Left renal cortex interstitium (tissue), 4 donors: ENCODE measurements around the gene RNF152. TPM values are rescaled to one million over a fixed set of nuclear protein-coding genes. Genes with fewer than 3 reads are reported as not detected.

Experiments used
- DNase-seq, 4 donors: peaks; one replicate each; pipeline ENCODE4 v3.0.0-alpha.2; 2013; ENCODE audit warnings: low read depth in 4 of 4, low spot score in 2 of 4, missing footprints in 1 of 4
- polyA plus RNA-seq, 4 donors: library from polyadenylated mRNA; unstranded; fragments of 120-200 nt; gene quantifications; one replicate each; pipeline ENCODE4 v1.2.1, GENCODE V29; 2013; ENCODE audit not compliant: insufficient read length in 4 of 4

The RNF152 gene, protein sequence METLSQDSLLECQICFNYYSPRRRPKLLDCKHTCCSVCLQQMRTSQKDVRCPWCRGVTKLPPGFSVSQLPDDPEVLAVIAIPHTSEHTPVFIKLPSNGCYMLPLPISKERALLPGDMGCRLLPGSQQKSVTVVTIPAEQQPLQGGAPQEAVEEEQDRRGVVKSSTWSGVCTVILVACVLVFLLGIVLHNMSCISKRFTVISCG
- polyA plus RNA-seq: 10 to 100 TPM in 2 of 4 donors, 1 to 10 TPM in 2; 6.9 to 14.3 (median 9.5) TPM

DNA sequence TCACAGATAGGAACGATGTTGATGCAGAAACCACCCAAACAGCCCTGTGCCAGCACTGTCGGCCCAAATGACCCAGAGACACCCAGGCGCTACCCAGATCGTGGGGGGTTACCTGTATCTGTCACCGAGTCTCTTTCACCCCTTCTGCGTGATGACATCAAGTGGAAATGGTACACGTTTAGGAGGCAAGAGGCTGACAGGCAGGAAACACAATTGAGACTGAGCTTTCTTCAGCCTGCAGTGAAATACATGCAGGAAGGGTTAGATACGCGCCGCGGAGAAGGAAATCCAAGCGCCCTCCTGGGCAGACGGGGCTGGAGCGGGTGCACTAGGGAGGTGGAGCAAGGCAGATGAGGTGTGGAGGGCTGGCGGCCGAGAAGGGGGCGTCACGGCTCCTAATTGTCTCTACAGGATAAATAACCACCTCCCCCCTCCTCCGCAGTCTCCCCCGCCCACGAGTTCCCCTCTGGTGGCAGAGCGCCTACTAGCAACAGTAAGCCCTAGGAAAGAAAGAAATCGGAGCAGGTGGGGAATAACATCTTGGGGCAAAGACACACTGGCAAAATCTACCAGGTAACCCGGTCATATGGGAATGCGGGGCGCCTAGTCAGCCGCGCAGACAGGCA is at the start of gene RNF152:
RNF152 (minus strand) TSS at position 325 of the 626 bp plus-strand sequence. CDS start 76,544 bp downstream, outside the sequence.
- DNase-seq: no peak

DNA sequence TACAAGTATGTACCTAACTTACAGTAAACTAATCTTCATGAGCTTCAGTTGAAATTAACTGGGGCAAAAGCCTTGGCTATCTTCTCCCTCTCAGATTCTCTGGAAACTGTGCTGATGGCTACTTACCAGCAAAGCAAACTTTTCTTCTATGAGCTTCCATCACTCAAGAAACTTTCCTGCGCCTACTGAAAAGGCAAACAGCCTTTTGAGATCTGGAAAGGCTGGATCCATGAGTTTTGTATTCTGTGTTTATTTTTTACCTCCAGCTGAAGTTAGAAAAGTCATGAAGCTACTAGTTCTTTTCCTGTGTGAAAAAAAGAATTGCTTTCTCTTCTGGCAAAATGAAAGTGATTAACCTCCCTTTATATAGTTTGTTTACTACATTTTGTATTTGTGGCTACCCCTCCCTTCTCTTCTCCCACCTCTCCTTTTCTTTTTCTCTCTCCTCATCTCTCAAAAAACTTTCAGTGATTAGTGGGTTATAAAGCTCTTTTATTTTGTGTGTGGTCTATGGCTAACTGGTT is 49.2 kb upstream of the RNF152 start:
- no peak for DNase-seq

DNA sequence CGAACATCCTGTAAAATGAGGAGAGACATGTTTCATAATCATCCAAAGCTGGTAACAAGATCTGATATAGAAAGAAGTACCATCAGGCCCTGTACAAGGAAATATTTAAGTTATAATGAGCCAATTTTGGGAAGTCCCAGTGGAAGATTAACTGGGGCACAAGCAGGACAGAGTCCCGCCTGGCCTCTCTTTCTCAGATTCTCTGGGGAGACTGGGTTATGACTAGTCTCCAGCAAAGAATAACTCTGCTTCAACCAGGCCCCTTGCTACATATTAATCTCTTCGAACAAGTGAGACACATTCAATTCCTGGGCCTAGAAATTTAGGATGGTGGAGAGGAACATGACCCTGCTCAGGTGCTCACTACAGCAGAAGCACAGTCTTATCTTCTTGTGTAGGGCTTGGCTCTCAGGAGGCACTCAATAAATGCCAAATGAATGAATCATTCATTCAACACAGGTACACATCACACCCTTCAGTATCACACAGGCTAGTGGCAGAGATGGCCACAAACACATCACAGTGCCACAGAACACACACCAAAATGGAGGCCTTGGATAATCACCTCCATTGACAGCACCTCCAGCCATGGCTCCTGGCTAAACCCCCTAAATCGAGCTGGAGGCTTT is 46.4 kb upstream of the RNF152 start:
- no peak for DNase-seq

DNA sequence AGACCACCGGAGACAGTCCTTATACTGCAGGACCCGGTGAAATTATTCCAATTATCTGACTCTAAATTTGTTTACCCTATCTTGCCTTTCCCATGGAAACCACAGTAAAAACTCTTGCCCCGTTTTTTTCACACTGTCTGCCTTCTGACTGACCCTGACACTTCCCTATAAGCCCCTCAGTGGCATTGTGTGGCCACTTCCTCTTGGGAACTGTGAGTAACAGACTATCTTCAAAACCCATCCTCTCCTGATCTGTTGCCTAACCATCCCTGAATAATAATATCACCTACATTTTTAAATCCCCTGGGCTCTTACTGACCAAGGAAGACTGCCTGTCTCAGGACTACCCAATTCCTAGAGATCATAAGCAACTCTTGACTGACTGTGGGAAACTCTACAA is 42.6 kb upstream of the RNF152 start:
- no peak for DNase-seq

GRCh38 chr18:61931654-61932379 is 39.0 kb upstream of the RNF152 start:
- no peak for DNase-seq

DNA sequence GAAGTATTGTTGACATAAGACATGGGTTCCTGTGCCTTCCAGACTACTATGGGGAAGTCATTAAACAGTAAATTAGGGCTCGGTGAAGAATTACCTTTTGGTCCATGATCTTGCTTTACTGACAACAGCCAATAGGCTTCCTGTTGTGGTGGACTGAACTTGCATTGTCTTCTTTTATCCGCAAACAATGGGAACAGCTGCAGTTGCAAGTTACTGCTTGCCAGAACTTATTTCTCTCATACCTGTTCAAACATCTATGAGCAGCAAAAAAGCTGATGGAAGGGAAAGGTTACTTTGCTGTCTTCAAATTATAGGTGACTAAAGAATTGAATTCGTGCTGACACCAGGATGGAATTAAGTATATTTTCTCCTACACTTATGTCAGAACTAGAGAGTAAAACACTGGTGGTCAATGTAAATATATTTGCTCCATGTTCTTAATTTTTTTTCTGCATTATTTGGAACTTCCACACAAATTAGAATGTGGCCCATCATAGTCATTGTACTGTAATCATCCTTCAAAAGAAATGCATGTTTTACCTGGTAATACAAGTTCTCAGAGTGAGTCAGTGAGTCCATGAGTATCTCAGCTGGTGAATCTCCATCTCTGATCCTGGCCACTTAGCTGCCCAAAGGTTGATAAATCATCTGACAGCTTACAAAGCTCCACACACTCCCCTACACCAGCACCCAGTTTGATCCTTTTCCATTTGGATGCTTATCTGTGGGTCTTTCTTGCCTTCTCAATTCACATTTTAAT is 37.3 kb upstream of the RNF152 start:
- no peak for DNase-seq

DNA sequence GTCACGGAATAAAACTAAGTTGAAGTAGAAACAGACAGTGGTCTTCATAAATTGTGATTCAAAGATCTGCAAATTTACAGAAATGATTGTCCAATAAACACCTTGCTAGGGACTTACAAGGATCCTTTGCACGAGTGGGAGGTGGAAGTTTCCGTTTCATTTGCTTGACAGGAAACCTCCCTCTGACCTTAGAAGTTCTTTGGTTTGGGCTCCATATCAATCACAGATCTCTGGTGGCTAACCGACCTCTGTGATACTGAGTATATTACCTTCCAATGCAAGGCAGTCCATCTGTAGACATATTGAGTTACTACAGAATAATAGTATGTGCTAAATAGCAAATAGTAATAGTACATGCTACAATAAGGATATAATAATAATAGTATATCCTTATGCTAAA is 33.7 kb upstream of the RNF152 start:
- no peak for DNase-seq

GRCh38 chr18:61924550-61924949 is 31.7 kb upstream of the RNF152 start:
- DNase-seq: no peak

DNA sequence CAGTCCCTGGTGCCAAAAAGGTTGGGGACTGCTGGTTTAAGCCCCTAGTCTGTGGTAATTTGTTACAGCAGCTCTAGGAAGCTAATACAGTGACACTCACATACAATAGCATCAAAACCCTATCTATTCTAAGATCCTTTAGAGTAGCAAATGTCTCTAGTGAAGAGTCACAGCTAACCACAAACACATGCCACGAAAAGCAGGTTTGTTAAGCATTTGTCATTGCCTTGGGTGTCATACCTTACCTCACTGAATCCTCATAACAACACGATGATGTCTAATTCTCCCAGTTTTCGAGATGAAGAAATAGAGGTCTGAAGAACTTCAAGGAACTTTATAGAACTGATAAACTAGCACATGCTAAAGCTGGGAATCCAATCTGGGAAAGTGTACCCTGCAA is 29.6 kb upstream of the RNF152 start:
- DNase-seq: no peak

GRCh38 chr18:61921621-61922235 is 28.9 kb upstream of the RNF152 start:
- DNase-seq: no peak

GRCh38 chr18:61917818-61918217 is 25.0 kb upstream of the RNF152 start:
- no peak for DNase-seq

DNA sequence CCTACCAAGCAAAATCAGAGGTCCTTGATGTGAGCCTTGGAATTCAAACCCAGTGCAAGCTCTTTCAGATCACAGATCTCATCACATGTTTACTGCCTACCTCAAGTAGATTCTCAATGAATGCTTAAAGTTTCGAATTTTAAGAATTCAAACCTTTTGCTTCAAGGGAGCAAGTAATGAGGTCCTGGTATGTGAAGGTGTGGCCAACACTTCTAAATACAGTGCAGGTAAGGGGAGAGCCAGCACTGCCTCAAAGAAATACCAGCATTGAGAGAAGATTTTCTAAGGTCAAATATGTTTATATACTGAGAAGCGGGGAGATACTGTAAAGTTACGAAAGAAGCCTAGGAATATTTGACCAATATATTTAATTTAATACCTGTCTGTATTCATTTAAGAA is 19.7 kb upstream of the RNF152 start:
- no peak for DNase-seq

DNA sequence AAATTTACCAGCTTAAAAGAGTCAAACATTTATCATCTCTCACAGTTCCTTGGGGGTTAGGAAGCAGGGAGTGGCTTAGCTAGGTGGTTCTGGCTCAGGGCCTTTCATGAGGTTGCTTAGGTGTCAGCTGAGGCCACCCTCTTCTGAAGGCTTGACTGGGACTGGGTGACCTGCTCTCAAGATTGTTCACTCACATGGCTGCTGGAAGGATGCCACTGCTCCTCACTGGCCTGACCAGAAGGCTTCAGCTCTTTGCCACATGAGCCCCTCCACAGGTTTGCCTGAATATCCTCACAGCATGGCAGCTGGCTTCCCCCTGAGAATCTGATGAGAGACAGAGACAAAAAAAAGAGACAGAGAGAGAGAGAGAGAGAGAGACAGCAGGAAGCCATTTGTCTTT is 17.3 kb upstream of the RNF152 start:
- DNase-seq: no peak

GRCh38 chr18:61908661-61909060 is 15.9 kb upstream of the RNF152 start:
- no peak for DNase-seq

DNA sequence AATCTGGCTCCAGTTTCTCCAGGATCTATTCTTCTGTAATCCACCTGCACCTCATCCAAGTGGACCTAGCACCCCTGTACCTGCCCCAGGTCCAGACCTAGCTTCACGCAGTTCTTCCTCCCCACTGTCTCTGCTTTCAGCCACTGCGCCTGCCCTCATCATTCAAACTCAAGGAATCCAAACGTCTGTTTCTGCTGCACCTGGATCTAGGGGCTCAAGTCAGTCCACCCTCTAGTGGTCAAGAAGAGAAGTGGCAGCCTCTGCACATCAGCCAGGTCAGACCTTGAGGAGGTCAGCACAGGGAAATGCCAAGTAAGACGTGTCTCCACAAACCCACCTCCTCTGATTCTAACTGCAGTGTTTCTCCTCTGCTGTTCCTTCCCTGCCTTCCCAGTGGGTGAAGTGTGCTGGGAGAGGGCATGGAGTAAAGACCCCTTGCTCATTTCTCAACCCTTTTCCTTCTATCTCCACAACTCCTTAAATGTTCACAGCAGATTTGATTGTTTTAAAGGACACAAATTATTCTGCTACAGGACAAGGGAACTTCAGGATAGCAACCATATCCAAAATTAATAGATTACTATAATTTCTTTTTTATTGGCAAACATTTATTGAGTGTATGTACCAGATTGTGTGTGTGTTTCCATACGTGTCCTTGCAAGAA is 8.6 kb upstream of the RNF152 start:
- no peak for DNase-seq

- DNase-seq: no peak
Measured at GRCh38 chr18:61900504-61901281, 7.9 kb upstream of the RNF152 start.

- no peak for DNase-seq
Measured at GRCh38 chr18:61898640-61899101, 5.9 kb upstream of the RNF152 start.

DNA sequence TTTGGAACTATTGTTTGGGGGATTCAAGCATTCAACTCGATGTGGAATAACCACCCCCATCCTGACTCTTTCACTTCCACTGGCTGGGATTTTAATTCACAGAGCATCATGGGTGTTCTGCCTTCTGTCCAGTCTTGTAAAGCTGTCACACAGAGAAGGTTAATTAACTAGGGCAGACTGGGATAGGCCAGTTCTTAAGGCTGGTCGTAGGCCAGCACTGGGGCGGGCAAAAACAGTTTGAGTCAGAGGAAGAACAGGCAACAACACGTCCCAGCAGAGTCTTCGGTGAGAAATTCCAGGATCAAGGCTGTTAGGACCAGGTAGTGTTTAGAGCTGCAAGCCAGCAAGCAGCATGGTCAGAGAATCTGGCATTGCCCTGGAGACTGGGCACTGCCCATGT is 4.0 kb upstream of the RNF152 start:
- no peak for DNase-seq

DNA sequence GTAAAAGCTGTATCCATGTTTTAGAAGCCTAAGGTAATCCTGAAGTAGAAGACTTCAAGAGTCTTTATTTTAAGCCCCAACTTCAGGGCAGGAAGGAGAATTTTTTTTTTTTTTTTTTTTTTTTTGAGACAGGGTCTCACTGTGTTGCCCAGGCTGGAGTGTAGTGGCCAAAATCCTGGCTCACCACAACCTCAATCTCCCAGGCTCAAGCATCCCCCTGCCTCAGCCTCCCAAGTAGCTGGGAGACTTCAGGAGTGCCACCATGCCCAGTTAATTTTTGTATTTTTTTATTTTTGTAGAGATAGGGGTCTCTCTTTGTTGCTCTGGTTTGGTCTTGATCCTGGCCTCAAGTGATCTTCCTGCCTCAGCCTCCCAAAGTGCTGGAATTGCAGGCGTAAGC is 3.3 kb upstream of the RNF152 start:
- DNase-seq: no peak
